ENCODE results near the gene CNIH3. TPM values are rescaled to one million over a fixed set of nuclear protein-coding genes. Genes with fewer than 3 reads are reported as not detected.

CNIH3 gene
- total RNA-seq, 4 donors from 2014 or later = 6.2 to 6.3 TPM; not detected in 2

DNA sequence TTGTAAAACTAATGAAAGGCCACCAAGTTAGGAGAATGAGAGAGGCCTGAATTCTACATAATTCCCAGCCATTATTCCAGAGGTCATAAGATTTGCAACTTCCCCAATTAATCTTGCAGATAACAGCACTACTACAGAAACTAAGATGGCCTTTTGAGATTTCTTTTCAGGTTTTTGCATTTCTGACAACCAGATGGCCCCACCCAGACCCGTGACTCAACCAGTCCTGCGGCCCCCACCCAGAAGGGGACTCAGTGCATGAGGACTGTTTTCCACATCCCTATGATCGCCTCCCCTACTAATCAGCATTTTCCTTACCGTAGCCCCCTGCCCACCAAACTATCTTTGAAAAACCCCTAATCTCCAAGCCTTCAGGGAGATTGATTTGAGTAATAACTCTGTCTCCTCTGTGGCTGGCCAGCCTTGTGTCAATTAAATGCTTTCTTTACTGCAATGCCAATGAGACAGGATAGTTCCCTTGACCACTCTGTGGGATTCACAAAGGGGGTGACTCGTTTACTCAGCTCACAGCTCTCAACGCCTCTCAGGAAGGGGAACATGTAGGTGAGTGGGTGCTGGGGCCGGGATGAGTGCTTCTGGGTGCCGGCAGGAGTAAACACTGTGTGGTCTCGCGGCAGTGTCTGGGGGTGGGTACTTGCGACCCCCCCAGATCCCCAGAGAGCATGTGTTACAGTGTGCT lies 10.5 kb upstream of the CNIH3 start:
- intact Hi-C loops (cut with DNase I; ENCODE audit: low total_unique reads) = no loop called here
- Histone ChIP-seq H3K27me3 (no peaks in the 10 kb centered on the region), H3K36me3 (no peaks in the 10 kb centered on the region), H3K27ac (no peak overlapping the region), H3K4me1 (no peaks in the 10 kb centered on the region), H3K4me3 (no peak overlapping the region), H3K9me3 (peaks cover 0 to 5% of the 10 kb centered on the region in 2 donors)
- DNase-seq = no peak
- no peak for TF ChIP-seq POLR2A (IDR thresholded peaks at IDR 0.05)
- TF ChIP-seq, protein P1, sequence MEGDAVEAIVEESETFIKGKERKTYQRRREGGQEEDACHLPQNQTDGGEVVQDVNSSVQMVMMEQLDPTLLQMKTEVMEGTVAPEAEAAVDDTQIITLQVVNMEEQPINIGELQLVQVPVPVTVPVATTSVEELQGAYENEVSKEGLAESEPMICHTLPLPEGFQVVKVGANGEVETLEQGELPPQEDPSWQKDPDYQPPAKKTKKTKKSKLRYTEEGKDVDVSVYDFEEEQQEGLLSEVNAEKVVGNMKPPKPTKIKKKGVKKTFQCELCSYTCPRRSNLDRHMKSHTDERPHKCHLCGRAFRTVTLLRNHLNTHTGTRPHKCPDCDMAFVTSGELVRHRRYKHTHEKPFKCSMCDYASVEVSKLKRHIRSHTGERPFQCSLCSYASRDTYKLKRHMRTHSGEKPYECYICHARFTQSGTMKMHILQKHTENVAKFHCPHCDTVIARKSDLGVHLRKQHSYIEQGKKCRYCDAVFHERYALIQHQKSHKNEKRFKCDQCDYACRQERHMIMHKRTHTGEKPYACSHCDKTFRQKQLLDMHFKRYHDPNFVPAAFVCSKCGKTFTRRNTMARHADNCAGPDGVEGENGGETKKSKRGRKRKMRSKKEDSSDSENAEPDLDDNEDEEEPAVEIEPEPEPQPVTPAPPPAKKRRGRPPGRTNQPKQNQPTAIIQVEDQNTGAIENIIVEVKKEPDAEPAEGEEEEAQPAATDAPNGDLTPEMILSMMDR (IDR thresholded peaks at IDR 0.05) = no peak

DNA sequence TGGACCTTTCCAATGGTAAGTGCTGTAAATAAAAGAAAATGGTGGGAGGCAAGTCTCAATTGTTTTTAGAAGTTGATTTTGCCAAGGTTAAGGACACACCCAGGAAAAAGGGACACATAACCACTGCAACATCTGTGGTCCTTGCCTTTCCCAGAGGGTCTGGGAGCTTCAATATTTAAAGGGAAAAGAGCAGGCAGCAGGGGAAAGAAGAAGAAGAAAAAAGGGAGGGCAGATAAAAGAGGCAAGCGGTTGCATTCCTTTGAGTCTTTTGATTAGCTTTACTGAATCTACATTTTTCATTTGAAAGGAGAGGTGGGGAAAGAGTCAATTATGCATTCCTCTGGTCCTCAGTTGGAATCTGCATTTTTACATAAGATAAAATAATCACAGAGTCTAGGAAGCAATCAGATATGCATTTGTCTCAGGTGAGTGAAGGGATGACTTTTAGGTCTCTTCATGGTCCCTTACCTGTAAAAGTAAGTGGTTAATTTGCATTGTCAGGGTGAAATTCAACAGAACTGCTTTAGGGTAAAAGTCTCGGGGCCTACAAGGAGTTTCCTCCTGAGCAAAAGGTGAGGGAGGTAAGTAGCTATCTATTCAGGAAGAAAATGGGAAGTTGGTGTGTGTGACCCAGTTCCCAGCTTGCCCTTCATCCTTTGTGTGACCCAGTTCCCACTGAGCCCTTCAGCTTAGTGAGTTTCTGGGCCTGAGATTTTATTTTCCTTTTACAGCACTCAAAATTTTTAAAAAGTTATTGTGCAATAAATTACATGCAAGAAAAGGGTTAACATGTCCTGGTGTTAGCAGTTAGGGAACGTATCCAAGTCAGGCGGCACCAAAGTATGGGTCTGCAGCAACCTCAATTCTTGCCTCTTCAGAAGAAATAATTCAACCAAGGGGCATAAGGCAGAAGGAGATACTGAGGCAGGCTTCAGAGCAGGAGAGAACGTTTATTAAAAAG lies 8.6 kb upstream of the CNIH3 start:
- Histone ChIP-seq H3K27me3 (no peaks in the 10 kb centered on the region), H3K27ac (no peak overlapping the region), H3K36me3 (no peaks in the 10 kb centered on the region), H3K9me3 (peaks cover 0 to 5% of the 10 kb centered on the region in 2 donors), H3K4me1 (no peaks in the 10 kb centered on the region), H3K4me3 (no peak overlapping the region)
- intact Hi-C loops (cut with DNase I; ENCODE audit: low total_unique reads) = no loop called here
- DNase-seq = no peak
- TF ChIP-seq, protein P1 (IDR thresholded peaks at IDR 0.05) = no peak
- TF ChIP-seq POLR2A (IDR thresholded peaks at IDR 0.05) = no peak

GRCh38 chr1:224609333-224609732 lies 6.8 kb upstream of the CNIH3 start:
- no peak overlapping the region for H3K4me3 ChIP-seq
- intact Hi-C loops (cut with DNase I; ENCODE audit: low total_unique reads) = no loop called here
- H3K27me3 ChIP-seq = no peaks in the 10 kb centered on the region
- DNase-seq = no peak
- no peak for TF ChIP-seq POLR2A (IDR thresholded peaks at IDR 0.05)
- TF ChIP-seq, protein P1 (IDR thresholded peaks at IDR 0.05) = no peak
- no peaks in the 10 kb centered on the region for H3K4me1 ChIP-seq
- peaks cover 0 to 5% of the 10 kb centered on the region in 2 donors for H3K9me3 ChIP-seq
- H3K27ac ChIP-seq = no peak overlapping the region
- H3K36me3 ChIP-seq = no peaks in the 10 kb centered on the region

- H3K4me1 ChIP-seq = peaks cover 0 to 17% of the 10 kb centered on the region in 2 donors
- intact Hi-C loops (cut with DNase I; ENCODE audit: low total_unique reads) = no loop called here
- no peak for DNase-seq
- no peak for TF ChIP-seq POLR2A (IDR thresholded peaks at IDR 0.05)
- TF ChIP-seq, protein P1 (IDR thresholded peaks at IDR 0.05) = no peak
- no peaks in the 10 kb centered on the region for H3K27me3 ChIP-seq
- H3K9me3 ChIP-seq = no peaks in the 10 kb centered on the region
- H3K4me3 ChIP-seq = no peak overlapping the region
- no peak overlapping the region for H3K27ac ChIP-seq
- no peaks in the 10 kb centered on the region for H3K36me3 ChIP-seq
These were observed 3.9 kb upstream of the CNIH3 start for GRCh38 chr1:224612246-224612645.

GRCh38 chr1:224613486-224613885 lies 2.6 kb upstream of the CNIH3 start:
- TF ChIP-seq POLR2A (IDR thresholded peaks at IDR 0.05) = no peak
- TF ChIP-seq, protein P1 (IDR thresholded peaks at IDR 0.05) = no peak
- H3K36me3 ChIP-seq = no peaks in the 10 kb centered on the region
- no peak for DNase-seq
- no peak overlapping the region for H3K4me3 ChIP-seq
- no peaks in the 10 kb centered on the region for H3K9me3 ChIP-seq
- H3K4me1 ChIP-seq = peaks cover 0 to 17% of the 10 kb centered on the region in 2 donors
- no peaks in the 10 kb centered on the region for H3K27me3 ChIP-seq
- H3K27ac ChIP-seq = no peak overlapping the region
- intact Hi-C loops (cut with DNase I; ENCODE audit: low total_unique reads) = no loop called here

Data from uterus (tissue), 4 donors.